IMR-90 (cell line): ENCODE results near the gene MKX.

Experiments
- CHD1 ChIP-seq: IDR thresholded peaks from 2 replicates; pipeline ENCODE4 v1.6.1; 2012; ENCODE audit warnings: low read depth, low read length, improper control_type of control experiment
- CTCF ChIP-seq: conservative IDR thresholded peaks from 2 replicates; pipeline ENCODE4 v1.5.1; 2012; ENCODE audit warnings: mild to moderate bottlenecking, low read depth, low read length, improper control_type of control experiment
- MXI1 ChIP-seq: IDR thresholded peaks from 2 replicates; pipeline ENCODE4 v1.6.1; 2012; ENCODE audit warnings: low read depth, mild to moderate bottlenecking, low read length, moderate library complexity, borderline replicate concordance
- POLR2A ChIP-seq: IDR thresholded peaks from 2 replicates; pipeline ENCODE4 v1.6.1; 2012; ENCODE audit warnings: mild to moderate bottlenecking, low read depth, low read length
- RAD21 ChIP-seq: IDR thresholded peaks from 2 replicates; pipeline ENCODE4 v1.6.1; 2012; ENCODE audit warnings: low read length, improper control_type of control experiment
- RCOR1 ChIP-seq: IDR thresholded peaks from 2 replicates; pipeline ENCODE4 v1.6.1; 2012; ENCODE audit warnings: mild to moderate bottlenecking, low read length, improper control_type of control experiment; ENCODE audit not compliant: insufficient replicate concordance
- SMC3 ChIP-seq: fragments of 150-350 bp; IDR thresholded peaks from 2 replicates; pipeline ENCODE4 v1.6.1; 2016; ENCODE audit warnings: low read depth, mild to moderate bottlenecking, antibody characterized with exemption, low read length, moderate library complexity

- no peak for TF ChIP-seq CTCF
- TF ChIP-seq POLR2A, result no peak
- TF ChIP-seq RAD21, result no peak
- TF ChIP-seq CHD1, result no peak
- no peak for TF ChIP-seq RCOR1
- no peak for TF ChIP-seq SMC3
- TF ChIP-seq MXI1, result no peak
Observed at GRCh38 chr10:27743877-27744801, 1.5 kb downstream of the MKX start.
